ENCODE results near the gene KMT2C. TPM values are rescaled to one million over a fixed set of nuclear protein-coding genes. Genes with fewer than 3 reads are reported as not detected.
"Not testable (repeated sequence)": the region's sequence is repeated elsewhere in the genome, so short reads cannot be mapped to it uniquely, and the experiment has no call there.

KMT2C gene
- total and polyA plus RNA-seq, 2 of the 8 experiments (the other 6 are each of a cell fraction or from before 2014, with no cell fraction given), result 9.1 to 40.8 TPM

DNA sequence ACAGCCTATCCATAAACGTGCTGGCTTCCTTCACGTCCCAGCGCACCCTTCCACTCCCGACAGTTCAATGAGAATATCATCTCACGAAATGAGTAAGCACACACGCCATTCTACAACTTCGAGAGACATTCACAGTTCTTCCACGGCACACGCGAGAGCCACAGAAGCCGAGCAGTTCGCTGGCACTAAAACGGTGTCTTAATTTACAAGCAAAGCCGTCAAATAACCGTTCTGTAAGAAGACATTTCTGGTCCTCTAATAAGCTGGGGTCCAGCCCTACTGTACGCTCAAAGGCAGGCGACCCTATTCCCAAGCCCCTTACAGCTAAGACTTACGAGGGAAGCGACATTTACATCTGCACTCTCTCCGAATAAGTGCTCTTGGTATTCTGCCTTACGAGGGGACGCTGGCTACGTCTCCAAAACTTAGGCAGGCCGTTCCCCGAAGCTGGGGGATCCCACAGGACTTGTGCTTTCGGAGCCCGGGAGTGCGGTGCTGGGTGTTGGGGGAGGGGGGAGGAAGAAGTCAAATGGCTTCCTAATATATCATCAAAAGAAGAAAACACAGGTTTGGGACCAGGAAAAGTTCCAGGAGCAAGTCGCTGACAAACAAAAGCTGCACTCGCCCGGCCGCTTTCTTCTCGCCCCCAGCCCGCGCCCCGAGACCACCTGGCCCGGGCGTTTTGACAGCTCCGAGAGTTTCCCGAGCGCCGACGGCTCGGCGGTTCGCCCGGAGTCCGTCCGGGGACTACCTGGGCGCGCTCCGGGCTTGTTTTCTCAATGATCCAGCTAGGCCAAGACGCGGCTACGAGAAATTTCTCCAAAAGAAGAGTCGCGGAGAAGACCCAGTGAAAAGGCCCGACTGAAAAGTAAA lies 1.1 kb downstream of the KMT2C start:
- TF ChIP-seq SIN3A (conservative IDR thresholded peaks at IDR 0.05 in 1 of 2, IDR thresholded peaks at IDR 0.05 in 1 of 2; ENCODE audit: low read depth in 1 of 2, low read length in 2 of 2) (peak; percentile 53 to 79; a peak in 1 of 4 replicates), SAP30 (IDR thresholded peaks at IDR 0.05; ENCODE audit: insufficient read depth, insufficient replicate concordance, low read length) (peak; percentile 56), ASH2L (IDR thresholded peaks at IDR 0.05; ENCODE audit: low read length) (peak; percentile 63), KDM4A (IDR thresholded peaks at IDR 0.05; ENCODE audit: low read depth, low read length, severe bottlenecking) (peak; percentile 29), TAF1 (IDR thresholded peaks at IDR 0.05; ENCODE audit: low read depth, low read length) (0 out of 2 replicates have a peak, but pooled peaks have one; percentile 20), RBBP5 (IDR thresholded peaks at IDR 0.05; ENCODE audit: borderline replicate concordance, low read depth, low read length) (peak; percentile 82; the same call in 1 of the 2 replicates)
- H3K23me2 ChIP-seq (ENCODE audit: low read depth, low read length); H3K14ac ChIP-seq (ENCODE audit: insufficient read length); H3K27ac ChIP-seq (ENCODE audit: low read depth, low read length); H3K4ac ChIP-seq (replicated peaks; ENCODE audit: insufficient read length, low read depth, low read length); H4K91ac ChIP-seq (replicated peaks; ENCODE audit: insufficient read length, low read length); H2BK12ac ChIP-seq (ENCODE audit: low read depth, low read length); H3K27me3 ChIP-seq (replicated peaks in 1 of 4; ENCODE audit: control insufficient read depth in 3 of 4, extremely low read depth in 1 of 4, insufficient read depth in 3 of 4, low read length in 3 of 4); H2BK20ac ChIP-seq (ENCODE audit: low read length); H2AK5ac ChIP-seq (ENCODE audit: low read depth, low read length); FAIRE-seq; H4K20me1 ChIP-seq (replicated peaks in 1 of 2; ENCODE audit: control insufficient read depth in 1 of 2, insufficient read depth in 2 of 2, low read length in 2 of 2); H3K56ac ChIP-seq (replicated peaks; ENCODE audit: insufficient read length, low read depth, low read length); H4K5ac ChIP-seq (ENCODE audit: insufficient read length, low read depth, low read length); H3K4me1 ChIP-seq (replicated peaks in 1 of 4; ENCODE audit: control insufficient read depth in 3 of 4, insufficient read depth in 4 of 4, low read length in 3 of 4); H2AFZ ChIP-seq (ENCODE audit: low read length); H3K9me3 ChIP-seq (ENCODE audit: insufficient read depth in 2 of 2, low read depth in 1 of 2, low read length in 1 of 2); H3K36me3 ChIP-seq (ENCODE audit: control insufficient read depth in 2 of 4, insufficient read depth in 4 of 4, low read length in 3 of 4); H2BK120ac ChIP-seq (replicated peaks; ENCODE audit: low read depth, low read length); H4K8ac ChIP-seq (ENCODE audit: extremely low read depth, insufficient read depth, low read length); H2BK15ac ChIP-seq (ENCODE audit: low read length); H3K23ac ChIP-seq (ENCODE audit: insufficient read length); H3K18ac ChIP-seq (ENCODE audit: extremely low read depth, low read length); H2BK5ac ChIP-seq (ENCODE audit: low read depth, low read length); H3K79me1 ChIP-seq (ENCODE audit: low read depth, low read length): not testable (repeated sequence)
- H3K79me2 ChIP-seq (ENCODE audit: control insufficient read depth in 1 of 2, insufficient read depth in 2 of 2, low read length in 2 of 2), result peaks cover 4 to 51% of the 10 kb centered on the region in 2 experiments
- ChIA-PET POLR2A (ENCODE audit: partially characterized antibody) (interaction anchor here (0.9 to 1.2 kb wide), 3 partner anchors 10 to 279 kb away, joined by 3 read pairs; no protein-coding TSS in a partner anchor), CTCF (ENCODE audit: partially characterized antibody) (interaction anchor here (2.4 kb wide), 1 partner anchor 93 kb away, joined by 6 read pairs; no protein-coding TSS in a partner anchor)
- peak overlapping the region in 2 of 4 experiments; percentile 47 to 61; a peak in 4 of 7 replicates for H3K9ac ChIP-seq (replicated peaks in 1 of 4; ENCODE audit: extremely low read depth in 1 of 4, low read depth in 3 of 4, low read length in 3 of 4)
- H3K4me3 ChIP-seq (ENCODE audit: extremely low read depth in 1 of 4, insufficient read depth in 2 of 4, low read depth in 3 of 4, low read length in 4 of 4), result peak overlapping the region; percentile 62 to 91 (median 76)
- DNase-seq (ENCODE audit: low read depth in 1 of 2, low spot score in 2 of 2), result peak in 1 of 2 experiments; percentile 70
- 2% methylated on average over 51 of the region's 58 CpGs; no CpG with 5 or more reads in 1 of the 2 experiments for WGBS, 2 experiments (ENCODE audit: extremely low coverage in 1 of 2, insufficient coverage in 1 of 2, insufficient read length in 1 of 2, insufficient replicate concordance in 2 of 2, low coverage in 1 of 2, low lambda C conversion rate in 2 of 2, missing lambda C conversion rate in 1 of 2)
- H3K4me2 ChIP-seq (ENCODE audit: insufficient read depth in 1 of 2, low read depth in 2 of 2, low read length in 2 of 2), result peak overlapping the region; percentile 85 to 98

Measured in H1 (cell line).